ENCODE results near the gene DFFA.
"Not testable (repeated sequence)": the region's sequence is repeated elsewhere in the genome, so short reads cannot be mapped to it uniquely, and the experiment has no call there.

GRCh38 chr1:10457462-10457861 is 14.9 kb downstream of the DFFA start:
- TF ChIP-seq CTCF (IDR thresholded peaks at IDR 0.05); RAD21 (conservative IDR thresholded peaks at IDR 0.05 in 1 of 2, IDR thresholded peaks at IDR 0.05 in 1 of 2); EP300 (IDR thresholded peaks at IDR 0.05); REST (IDR thresholded peaks at IDR 0.05); EHF (CRISPR knock-in tag; IDR thresholded peaks at IDR 0.05); SMC3 (IDR thresholded peaks at IDR 0.05); POLR2A (IDR thresholded peaks at IDR 0.05; ENCODE audit: low read length); TFCP2L1 (CRISPR knock-in tag; IDR thresholded peaks at IDR 0.05); CHD4 (IDR thresholded peaks at IDR 0.05; ENCODE audit: borderline replicate concordance); CEBPB (IDR thresholded peaks at IDR 0.05); RARB (CRISPR knock-in tag; IDR thresholded peaks at IDR 0.05): not testable (repeated sequence)

All from A549 (cell line).